HEK293T (cell line): ENCODE data around the gene SCNN1A.

Source experiments
- CTCF ChIA-PET: fragments of 350-600 bp; formaldehyde crosslinking; extraction: SDS; loops from one replicate; lab custom pipeline; 2021; ENCODE audit warnings: antibody characterized with exemption, inconsistent platforms; lab: Yijun Ruan, JAX
- POLR2A ChIA-PET: fragments of 350-600 bp; formaldehyde crosslinking; extraction: SDS; loops from one replicate; lab custom pipeline; 2020; ENCODE audit warnings: antibody characterized with exemption, inconsistent platforms; lab: Yijun Ruan, JAX
- DNase-seq: peaks from one replicate; pipeline ENCODE4 v3.0.0; 2012; ENCODE audit warnings: mixed read lengths; ENCODE audit errors: extremely low spot score
- ARNT ChIP-seq: fragments of 450-650 bp; IDR thresholded peaks from 2 replicates; pipeline ENCODE4 v1.6.1; 2017; ENCODE audit warnings: mild to moderate bottlenecking
- BHLHE40 ChIP-seq: fragments of 450-650 bp; IDR thresholded peaks from 2 replicates; pipeline ENCODE4 v1.6.1; 2016; ENCODE audit warnings: mild to moderate bottlenecking, moderate library complexity, borderline replicate concordance
- CTBP1 ChIP-seq: fragments of 450-650 bp; IDR thresholded peaks from 2 replicates; pipeline ENCODE4 v1.6.1; 2016; ENCODE audit warnings: borderline replicate concordance
- ELF4 ChIP-seq: fragments of 450-650 bp; IDR thresholded peaks from 2 replicates; pipeline ENCODE4 v1.6.1; 2017; ENCODE audit warnings: antibody characterized with exemption
- FOXA1 ChIP-seq: fragments of 450-650 bp; IDR thresholded peaks from 2 replicates; pipeline ENCODE4 v1.6.1; 2016; ENCODE audit warnings: mild to moderate bottlenecking
- FOXK2 ChIP-seq: fragments of 450-650 bp; IDR thresholded peaks from 2 replicates; pipeline ENCODE4 v1.6.1; 2016; ENCODE audit warnings: mild to moderate bottlenecking
- FOXM1 ChIP-seq: fragments of 450-650 bp; IDR thresholded peaks from 2 replicates; pipeline ENCODE4 v1.6.1; 2017; ENCODE audit warnings: mild to moderate bottlenecking, borderline replicate concordance
- HDGF ChIP-seq: fragments of 450-650 bp; IDR thresholded peaks from 2 replicates; pipeline ENCODE4 v1.6.1; 2017; ENCODE audit warnings: antibody characterized with exemption, borderline replicate concordance
- L3MBTL2 ChIP-seq: fragments of 450-650 bp; conservative IDR thresholded peaks from 2 replicates; pipeline ENCODE4 v1.6.1; 2016; ENCODE audit warnings: mild to moderate bottlenecking
- LEF1 ChIP-seq: fragments of 450-650 bp; IDR thresholded peaks from 2 replicates; pipeline ENCODE4 v1.6.1; 2017; ENCODE audit warnings: mild to moderate bottlenecking, borderline replicate concordance
- NFRKB ChIP-seq: fragments of 450-650 bp; IDR thresholded peaks from 2 replicates; pipeline ENCODE4 v1.6.1; 2016; ENCODE audit warnings: mild to moderate bottlenecking, moderate library complexity
- SP1 ChIP-seq: fragments of 450-650 bp; IDR thresholded peaks from 2 replicates; pipeline ENCODE4 v1.6.1; 2017
- SUZ12 ChIP-seq: fragments of 450-650 bp; IDR thresholded peaks from 2 replicates; pipeline ENCODE4 v1.6.1; 2016; ENCODE audit warnings: mild to moderate bottlenecking
- TARDBP ChIP-seq: fragments of 450-650 bp; IDR thresholded peaks from 2 replicates; pipeline ENCODE4 v1.6.1; 2016
- ZNF384 ChIP-seq: fragments of 450-650 bp; IDR thresholded peaks from 2 replicates; pipeline ENCODE4 v1.6.1; 2016
- TF ChIP-seq, protein P1 (sequence below): fragments of 450-650 bp; IDR thresholded peaks from 2 replicates; pipeline ENCODE4 v1.6.1; 2016

Gene SCNN1A

DNA sequence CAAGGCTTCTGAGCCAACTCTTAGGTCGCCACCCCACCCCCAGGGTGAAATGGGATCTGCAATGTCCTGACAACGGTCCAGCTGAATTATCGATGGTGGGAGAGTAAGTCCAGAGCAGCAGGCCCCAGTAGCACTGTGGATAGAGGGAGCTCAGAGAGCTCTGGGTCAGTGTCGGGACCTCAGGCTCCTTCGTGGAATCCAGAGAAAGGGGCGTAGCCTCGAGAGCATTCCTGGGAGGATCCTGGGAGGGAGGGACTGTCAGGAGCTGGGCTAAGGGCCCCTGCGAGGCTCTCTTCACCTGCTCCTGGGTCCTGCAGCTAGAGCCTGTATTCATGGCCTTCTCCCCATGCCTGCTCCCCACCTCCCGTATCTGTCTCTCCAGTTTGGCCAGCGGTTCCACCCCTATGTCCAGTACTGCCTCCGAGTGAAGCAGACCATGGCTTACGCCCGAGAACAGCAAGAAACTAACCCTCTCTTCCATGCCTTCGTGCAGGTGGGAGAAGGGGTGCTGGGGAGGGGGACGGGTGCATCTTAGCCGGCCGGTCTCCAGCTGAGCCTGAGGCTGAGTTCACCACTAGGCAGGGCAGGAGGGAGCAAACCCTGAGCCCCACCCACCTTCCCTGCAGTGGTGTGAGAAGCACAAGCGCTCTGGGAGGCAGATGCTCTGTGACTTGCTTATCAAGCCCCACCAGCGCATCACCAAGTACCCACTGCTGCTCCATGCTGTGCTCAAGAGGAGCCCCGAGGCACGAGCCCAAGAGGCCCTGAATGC is 58.3 kb downstream of the SCNN1A start:
- POLR2A ChIA-PET = interaction anchor here (0.9 to 1.2 kb wide), 2 partner anchors 11 to 19 kb away, joined by 3 read pairs; no protein-coding TSS in a partner anchor

DNA sequence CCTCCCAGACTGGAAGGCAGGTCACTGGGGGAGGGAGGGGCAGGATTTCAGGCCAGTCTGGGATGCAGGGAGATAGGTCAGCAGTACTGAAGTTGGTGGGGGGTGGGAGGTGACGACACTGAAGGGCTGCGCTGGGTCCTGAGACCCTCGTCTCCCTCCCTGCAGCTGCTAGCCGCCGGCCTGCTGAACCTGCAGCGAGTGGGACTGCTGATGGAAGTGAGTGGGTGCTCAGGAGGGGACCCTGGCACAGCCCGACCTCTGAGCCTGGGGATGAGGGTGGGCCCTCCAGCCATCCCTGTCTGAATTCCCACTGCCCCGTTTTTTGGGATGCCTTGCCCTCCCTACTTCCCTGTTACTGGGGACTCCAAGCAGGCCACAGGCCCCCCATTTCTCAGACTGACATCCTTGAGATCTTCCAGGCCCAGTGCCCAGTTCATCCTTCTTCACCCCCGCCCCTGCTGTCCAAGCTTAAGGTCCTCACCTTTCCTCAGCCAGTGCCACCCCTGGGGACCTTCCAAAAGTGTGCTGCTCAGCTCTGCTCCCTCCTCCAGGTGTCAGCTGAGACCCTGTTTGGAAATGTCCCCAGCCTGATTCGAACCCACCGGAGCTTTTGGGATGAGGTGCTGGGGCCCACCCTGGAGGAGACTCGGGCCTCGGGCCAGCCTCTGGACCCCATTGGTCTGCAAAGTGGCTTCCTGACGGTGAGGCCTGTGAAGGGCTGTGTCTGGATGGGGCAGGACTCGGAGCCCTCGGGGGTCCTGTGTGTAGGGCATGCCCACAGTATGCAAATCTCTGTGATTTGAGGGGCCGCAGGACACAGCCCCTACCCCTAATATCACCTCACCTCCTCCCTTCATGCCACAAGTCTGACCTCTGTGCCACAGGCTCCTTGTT is 59.4 kb downstream of the SCNN1A start:
- ChIA-PET CTCF (interaction anchor here (1.2 kb wide), 1 partner anchor 10 kb away, joined by 3 read pairs; no protein-coding TSS in a partner anchor), POLR2A (interaction anchor here (0.9 to 1.7 kb wide), 3 partner anchors 12 to 154 kb away, joined by 3 to 5 read pairs (median 3); partner anchors contain the start of gene VAMP1)
- DNase-seq = no peak
- TF ChIP-seq CTBP1 (no peak), ELF4 (no peak), ARNT (no peak), BHLHE40 (no peak), FOXA1 (no peak), LEF1 (no peak), SUZ12 (no peak), SP1 (no peak), L3MBTL2 (no peak), HDGF (no peak), NFRKB (no peak), FOXM1 (no peak), ZNF384 (no peak), FOXK2 (no peak), TARDBP (no peak)
- TF ChIP-seq, protein P1, sequence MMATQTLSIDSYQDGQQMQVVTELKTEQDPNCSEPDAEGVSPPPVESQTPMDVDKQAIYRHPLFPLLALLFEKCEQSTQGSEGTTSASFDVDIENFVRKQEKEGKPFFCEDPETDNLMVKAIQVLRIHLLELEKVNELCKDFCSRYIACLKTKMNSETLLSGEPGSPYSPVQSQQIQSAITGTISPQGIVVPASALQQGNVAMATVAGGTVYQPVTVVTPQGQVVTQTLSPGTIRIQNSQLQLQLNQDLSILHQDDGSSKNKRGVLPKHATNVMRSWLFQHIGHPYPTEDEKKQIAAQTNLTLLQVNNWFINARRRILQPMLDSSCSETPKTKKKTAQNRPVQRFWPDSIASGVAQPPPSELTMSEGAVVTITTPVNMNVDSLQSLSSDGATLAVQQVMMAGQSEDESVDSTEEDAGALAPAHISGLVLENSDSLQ = no peak

More for the DNA sequence above, 58.3 kb downstream of the SCNN1A start:
- DNase-seq = no peak
- CTCF ChIA-PET = no interaction called here
- TF ChIP-seq ARNT (no peak), FOXK2 (no peak), FOXM1 (no peak), SUZ12 (no peak), BHLHE40 (no peak), ZNF384 (no peak), SP1 (no peak)
- TF ChIP-seq, protein P1 = no peak

DNA sequence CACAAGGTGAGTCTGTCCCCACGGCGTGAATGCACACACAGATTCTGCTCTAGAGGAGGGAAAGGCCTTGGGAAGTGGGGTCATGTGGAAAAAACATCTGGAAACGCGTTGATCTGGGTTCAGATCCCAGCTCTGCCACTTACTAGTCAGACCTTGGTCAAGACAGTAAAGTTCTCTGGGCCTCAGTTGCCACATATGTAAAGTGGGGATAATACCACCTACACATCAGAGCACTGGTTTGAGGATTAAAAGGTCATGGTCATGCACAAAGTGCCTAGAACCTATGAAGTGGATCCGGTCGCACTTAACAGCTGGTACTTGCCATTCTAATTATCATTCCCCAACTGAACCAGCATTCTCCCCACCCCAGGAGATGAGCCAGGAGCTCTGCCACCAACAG is 60.2 kb downstream of the SCNN1A start:
- TF ChIP-seq SUZ12 (no peak), ELF4 (no peak), SP1 (no peak), FOXM1 (no peak), L3MBTL2 (no peak), ARNT (no peak), HDGF (no peak), CTBP1 (no peak), NFRKB (no peak), FOXA1 (no peak), TARDBP (no peak), ZNF384 (no peak), LEF1 (no peak), FOXK2 (no peak), BHLHE40 (no peak)
- TF ChIP-seq, protein P1 = no peak
- DNase-seq = no peak
- POLR2A ChIA-PET = interaction anchor here (1.7 kb wide), 1 partner anchor 155 kb away, joined by 5 read pairs; the partner anchor contains the start of gene VAMP1
- CTCF ChIA-PET = interaction anchor here (1.2 kb wide), 1 partner anchor 11 kb away, joined by 3 read pairs; no protein-coding TSS in a partner anchor

DNA sequence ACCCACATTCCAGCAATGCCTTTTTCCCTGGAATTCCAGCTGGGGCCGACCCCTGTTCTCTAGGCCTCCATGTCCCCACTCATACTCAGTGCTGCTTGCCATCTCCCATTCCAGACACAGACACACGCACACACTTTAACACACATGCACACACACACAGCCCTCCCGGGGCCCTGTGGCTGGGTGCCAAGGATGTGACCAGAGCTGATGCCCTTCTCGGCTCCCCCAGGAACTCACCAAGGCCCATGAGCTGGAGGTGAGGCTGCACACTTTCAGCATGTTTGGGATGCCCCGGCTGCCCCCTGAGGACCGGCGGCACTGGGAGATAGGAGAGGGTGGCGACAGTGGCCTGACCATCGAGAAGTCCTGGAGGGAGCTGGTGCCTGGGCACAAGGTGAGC is 60.6 kb downstream of the SCNN1A start:
- ChIA-PET POLR2A (interaction anchor here (1.7 kb wide), 1 partner anchor 156 kb away, joined by 5 read pairs; the partner anchor contains the start of gene VAMP1), CTCF (interaction anchor here (1.2 kb wide), 1 partner anchor 11 kb away, joined by 3 read pairs; no protein-coding TSS in a partner anchor)
- TF ChIP-seq BHLHE40 (no peak), L3MBTL2 (no peak), ELF4 (no peak), TARDBP (no peak), ARNT (no peak), FOXK2 (no peak), FOXA1 (no peak), ZNF384 (no peak)
- no peak for DNase-seq

DNA sequence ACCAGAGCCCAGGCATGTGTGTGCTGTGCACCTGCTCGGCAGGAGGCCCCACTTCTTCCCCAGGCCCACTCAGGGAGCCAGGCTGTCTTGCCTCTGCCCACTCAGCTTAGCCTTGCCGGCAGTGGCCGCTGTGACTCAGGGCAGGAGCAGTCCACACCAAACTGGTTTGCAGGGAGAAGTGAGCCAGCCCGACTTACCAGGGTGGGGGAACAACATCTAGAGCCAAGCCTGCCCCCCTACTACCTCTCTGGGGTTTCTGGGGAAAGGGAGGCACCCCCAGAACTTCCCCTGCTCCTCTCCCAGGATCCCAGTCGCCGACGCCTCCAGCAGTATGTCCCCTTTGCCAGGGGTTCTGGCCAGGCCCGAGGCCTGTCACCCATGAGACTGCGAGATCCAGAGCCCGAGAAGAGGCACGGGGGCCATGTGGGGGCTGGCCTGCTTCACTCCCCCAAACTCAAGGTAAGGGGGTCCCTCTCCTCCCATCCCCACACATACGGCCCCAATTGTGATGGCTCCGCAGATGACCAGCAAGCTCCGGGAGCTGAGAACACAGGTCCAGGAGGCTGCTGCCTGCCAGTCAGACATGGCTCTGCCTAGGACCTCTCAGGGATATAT is 61.9 kb downstream of the SCNN1A start:
- CTCF ChIA-PET = no interaction called here

More for the DNA sequence above, 61.9 kb downstream of the SCNN1A start:
- POLR2A ChIA-PET = interaction anchor here (1.2 to 1.9 kb wide), 2 partner anchors 10 to 157 kb away, joined by 6 to 7 read pairs; partner anchors contain the start of gene VAMP1
- DNase-seq = no peak
- TF ChIP-seq FOXK2 = no peak
